Measurements from ENCODE around the gene DIPK2A. TPM values are rescaled to one million over a fixed set of nuclear protein-coding genes. Genes with fewer than 3 reads are reported as not detected.

Gene DIPK2A
- total RNA-seq, 1 experiment from 2014 or later = 11.0 TPM

GRCh38 chr3:144003051-144003450, 31.4 kb downstream of the DIPK2A start:
- TF ChIP-seq ZFX (IDR thresholded peaks at IDR 0.05) = no peak
- TF ChIP-seq RAD21 (IDR thresholded peaks at IDR 0.05; ENCODE audit: low read depth) = no peak
- TF ChIP-seq MAX (IDR thresholded peaks at IDR 0.05) = no peak
- TF ChIP-seq ELF1 (IDR thresholded peaks at IDR 0.05; ENCODE audit: borderline replicate concordance, low read depth) = no peak
- no peak for TF ChIP-seq TCF7L2 (IDR thresholded peaks at IDR 0.05; ENCODE audit: borderline replicate concordance, extremely low read depth, insufficient read depth, insufficient read length)
- no peak for TF ChIP-seq ATF3 (IDR thresholded peaks at IDR 0.05)
- no peak for TF ChIP-seq POLR2AphosphoS5 (IDR thresholded peaks at IDR 0.05; ENCODE audit: low read depth, low read length)
- TF ChIP-seq EGR1 (IDR thresholded peaks at IDR 0.05; ENCODE audit: low read depth) = no peak
- no peak for TF ChIP-seq YY1 (IDR thresholded peaks at IDR 0.05; ENCODE audit: extremely low read depth, insufficient replicate concordance, low read depth, low read length)
- no peak for TF ChIP-seq SIN3A (IDR thresholded peaks at IDR 0.05; ENCODE audit: low read depth)
- no peak for TF ChIP-seq EZH2 (IDR thresholded peaks at IDR 0.05)
- no peak for TF ChIP-seq ZNF274 (IDR thresholded peaks at IDR 0.05; ENCODE audit: low read depth, low read length)
- TF ChIP-seq REST (IDR thresholded peaks at IDR 0.05; ENCODE audit: low read depth) = no peak
- no peak for TF ChIP-seq CEBPB (IDR thresholded peaks at IDR 0.05; ENCODE audit: low read depth)
- no peak for TF ChIP-seq SP1 (IDR thresholded peaks at IDR 0.05; ENCODE audit: low read depth)
- no peak for ATAC-seq
- POLR2A ChIA-PET = no interaction called here

More at GRCh38 chr3:144003051-144003450, 31.4 kb downstream of the DIPK2A start:
- no TSS peak for BruUV-seq (replicated peaks)
- Histone ChIP-seq H3K79me2 (ENCODE audit: insufficient read depth, low read length) (no peaks in the 10 kb centered on the region), H2AFZ (ENCODE audit: low read depth, low read length, poor library complexity, severe bottlenecking) (no peak overlapping the region), H3K9ac (ENCODE audit: low read length) (no peak overlapping the region), H3K4me1 (ENCODE audit: control insufficient read depth in 1 of 2, insufficient read depth in 2 of 2, low read length in 2 of 2) (no peaks in the 10 kb centered on the region), H3K9me2 (ENCODE audit: insufficient read depth) (no peaks in the 10 kb centered on the region), H3K4me3 (replicated peaks in 1 of 2; ENCODE audit: low read depth in 1 of 2, low read length in 2 of 2) (no peak overlapping the region), H3K36me3 (ENCODE audit: control insufficient read depth in 1 of 2, insufficient read depth in 2 of 2, low read length in 2 of 2) (no peaks in the 10 kb centered on the region), H3K4me2 (ENCODE audit: low read length) (no peak overlapping the region), H3K9me3 (ENCODE audit: control insufficient read depth in 1 of 2, insufficient read depth in 1 of 2, low read depth in 1 of 2, low read length in 2 of 2) (no peaks in the 10 kb centered on the region), H4K20me1 (ENCODE audit: insufficient read depth) (no peaks in the 10 kb centered on the region), H3K27me3 (ENCODE audit: insufficient read depth, low read length) (no peaks in the 10 kb centered on the region), H3K27ac (ENCODE audit: low read depth, low read length) (no peak overlapping the region)
- CTCF ChIA-PET = no interaction called here
- intact Hi-C loops (cut with micrococcal nuclease) = no loop called here
- RAD21 ChIA-PET (ENCODE audit: low non-redundant PET in 1 of 2, low total read pairs in 2 of 2, uncharacterized antibody in 2 of 2, unreplicated experiment in 2 of 2) = no interaction called here
- DNase-seq (ENCODE audit: low read depth, low spot score) = no peak

Measured in HCT116 (cell line).